SJSA1 (cell line): Measurements from ENCODE around the gene MST1. TPM values are rescaled to one million over a fixed set of nuclear protein-coding genes. Genes with fewer than 3 reads are reported as not detected.

Experiments
- DNase-seq, 2 experiments: peaks; one replicate each; pipeline ENCODE4 v3.0.0-alpha.2; 2015 to 2020; ENCODE audit warnings: low spot score in 2 of 2, low read depth in 1 of 2
- H3K27ac ChIP-seq: fragments of 250-450 bp; sonication (Bioruptor Pico); 2 replicates; pipeline ENCODE4 v1.5.1; 2020; ENCODE audit warnings: mild to moderate bottlenecking, moderate library complexity
- H3K27me3 ChIP-seq: fragments of 250-450 bp; sonication (Bioruptor Pico); replicated peaks from 2 replicates; pipeline ENCODE4 v1.5.1; 2020; ENCODE audit warnings: mild to moderate bottlenecking, moderate library complexity
- H3K36me3 ChIP-seq: fragments of 250-450 bp; sonication (Bioruptor Pico); 2 replicates; pipeline ENCODE4 v1.5.1; 2020; ENCODE audit warnings: mild to moderate bottlenecking
- H3K4me1 ChIP-seq: fragments of 250-450 bp; sonication (Bioruptor Pico); replicated peaks from 2 replicates; pipeline ENCODE4 v1.6.1; 2021; ENCODE audit warnings: mild to moderate bottlenecking
- H3K4me3 ChIP-seq: fragments of 250-450 bp; sonication (Bioruptor Pico); 2 replicates; pipeline ENCODE4 v1.5.1; 2020; ENCODE audit warnings: mild to moderate bottlenecking
- H3K9me3 ChIP-seq: fragments of 250-450 bp; sonication (Bioruptor Pico); replicated peaks from 2 replicates; pipeline ENCODE4 v1.5.1; 2020; ENCODE audit warnings: mild to moderate bottlenecking
- total RNA-seq: library from RNA; depleted of rRNA; stranded (reverse); fragments of >200 nt; shearing (Covaris generic); gene quantifications from 2 replicates; pipeline ENCODE4 v1.2.3, GENCODE V29; 2014

The MST1 gene
- total RNA-seq, 1 experiment from 2014 or later = 0.50 TPM

DNA sequence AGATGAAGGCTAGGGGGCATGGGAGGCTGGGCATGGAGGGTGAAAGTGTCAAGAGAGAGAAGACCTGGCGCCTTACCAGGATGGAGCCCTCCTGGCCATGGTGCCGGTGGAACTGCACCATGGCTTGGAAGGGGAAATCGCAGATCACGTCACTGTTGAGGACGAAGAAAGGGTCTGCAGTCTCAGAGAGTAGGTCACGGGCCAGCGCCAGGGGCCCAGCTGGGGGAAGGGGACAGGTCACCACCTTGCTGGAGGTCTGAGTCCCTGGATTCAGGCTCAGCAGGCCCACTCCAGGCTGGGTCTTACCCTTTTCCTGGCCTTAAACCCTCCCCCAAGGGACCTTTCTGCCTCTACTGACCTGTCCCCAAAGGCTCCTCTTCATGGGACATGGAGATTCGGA lies 33.6 kb upstream of the MST1 start:
- Histone ChIP-seq H3K4me1 (peaks cover 31% of the 10 kb centered on the region), H3K27me3 (no peaks in the 10 kb centered on the region), H3K27ac (peak overlapping the region; percentile 84), H3K9me3 (no peaks in the 10 kb centered on the region; the same call in 1 of the 2 replicates), H3K4me3 (peak overlapping the region; percentile 93), H3K36me3 (peaks cover 69% of the 10 kb centered on the region)
- DNase-seq = no peak

DNA sequence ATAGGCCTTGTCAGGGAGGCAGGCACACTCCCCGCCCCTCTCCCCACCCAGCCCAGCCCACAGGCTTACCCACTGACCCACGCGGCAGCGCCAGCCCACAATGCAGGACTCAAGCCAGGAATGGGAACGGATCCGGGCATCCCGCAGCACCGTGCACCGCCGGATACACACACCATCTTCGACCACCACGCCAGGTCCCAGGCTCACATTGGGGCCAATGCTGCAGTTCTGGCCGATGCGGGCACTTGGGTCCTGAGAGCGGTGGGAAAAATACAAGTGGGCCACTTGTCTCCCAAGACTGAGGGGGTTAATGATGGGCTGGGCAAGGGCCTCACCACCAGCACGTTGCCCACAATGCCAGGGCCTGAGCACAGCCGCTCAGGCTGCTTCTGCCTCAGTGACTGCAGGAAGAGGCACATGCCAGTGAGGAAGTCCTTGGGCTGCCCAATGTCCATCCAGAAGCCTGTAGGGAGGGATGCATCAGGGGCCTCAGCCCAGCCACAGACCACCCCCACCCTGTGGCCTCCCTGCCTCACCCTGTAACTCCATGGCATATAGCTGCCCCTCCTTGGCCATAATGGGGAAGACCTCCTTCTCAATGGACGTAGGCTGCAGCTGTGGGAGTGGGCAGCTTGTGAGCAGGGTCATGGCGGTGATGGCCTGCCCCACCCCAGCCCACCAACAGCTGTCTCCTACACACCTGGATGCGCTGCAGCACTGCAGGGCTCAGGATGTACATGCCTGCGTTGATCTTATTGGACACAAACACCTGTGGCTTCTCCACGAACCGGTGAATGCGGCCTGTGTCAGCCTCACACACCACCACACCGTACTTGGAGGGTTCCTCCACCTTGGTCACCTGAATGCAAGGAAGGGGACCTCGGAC lies 32.9 kb upstream of the MST1 start:
- Histone ChIP-seq H3K9me3 (no peaks in the 10 kb centered on the region; the same call in 1 of the 2 replicates), H3K4me1 (peaks cover 31% of the 10 kb centered on the region), H3K27me3 (no peaks in the 10 kb centered on the region), H3K4me3 (peak overlapping the region; percentile 93; the same call in 1 of the 2 replicates), H3K27ac (no peak overlapping the region), H3K36me3 (peaks cover 62% of the 10 kb centered on the region)
- no peak for DNase-seq

- Histone ChIP-seq H3K4me3 (no peak overlapping the region), H3K27me3 (no peaks in the 10 kb centered on the region), H3K9me3 (no peaks in the 10 kb centered on the region; the same call in 1 of the 2 replicates), H3K27ac (no peak overlapping the region), H3K36me3 (peaks cover 62% of the 10 kb centered on the region), H3K4me1 (peaks cover 31% of the 10 kb centered on the region)
- DNase-seq = no peak
Measured at GRCh38 chr3:49721596-49721895, 32.3 kb upstream of the MST1 start.

GRCh38 chr3:49720855-49721595 lies 31.8 kb upstream of the MST1 start:
- peaks cover 31% of the 10 kb centered on the region for H3K4me1 ChIP-seq
- H3K9me3 ChIP-seq = no peaks in the 10 kb centered on the region; the same call in 1 of the 2 replicates
- H3K27ac ChIP-seq = no peak overlapping the region
- H3K36me3 ChIP-seq = peaks cover 60% of the 10 kb centered on the region
- no peaks in the 10 kb centered on the region for H3K27me3 ChIP-seq
- no peak for DNase-seq
- H3K4me3 ChIP-seq = no peak overlapping the region

DNA sequence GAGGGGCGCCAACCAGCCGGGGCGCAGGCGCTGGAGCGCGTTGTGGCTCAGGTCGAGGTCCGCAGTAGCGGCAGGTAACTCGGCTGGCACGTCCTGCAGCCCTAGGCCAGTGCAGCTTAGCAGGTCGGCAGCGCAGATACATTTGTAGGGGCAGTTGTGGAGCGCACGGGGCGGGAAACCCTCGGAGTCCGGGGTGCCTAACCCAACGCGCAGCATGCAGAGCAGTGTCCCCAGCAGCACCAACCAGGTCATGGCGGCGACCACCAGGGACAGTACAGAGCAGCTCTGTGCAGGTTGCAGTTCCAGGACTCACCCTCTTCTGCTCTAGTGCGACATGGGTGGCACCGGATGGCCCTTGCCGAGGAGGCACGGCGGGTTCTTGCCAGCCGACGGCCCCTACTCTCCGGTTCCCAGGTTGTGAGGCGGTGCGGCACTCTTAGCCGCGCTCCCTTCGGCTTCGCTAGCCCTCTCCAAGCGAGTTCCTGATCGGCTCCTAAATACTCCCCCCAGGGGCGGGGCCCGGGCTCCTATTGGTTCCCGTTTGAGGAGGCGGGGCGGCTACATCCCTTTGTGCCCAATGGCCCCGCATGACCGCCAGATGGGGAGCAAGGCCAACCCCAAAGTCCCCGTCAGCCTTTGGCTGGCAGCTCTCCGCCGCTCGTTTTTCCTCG lies 30.1 kb upstream of the MST1 start, which contains the start of gene AMIGO3:
TSS of gene AMIGO3 (minus strand) at position 471 of the 671 bp plus-strand sequence. CDS start at position 252, 219 bp downstream.
- DNase-seq = peak; percentile 88 to 91
- no peaks in the 10 kb centered on the region; the same call in 1 of the 2 replicates for H3K9me3 ChIP-seq
- no peaks in the 10 kb centered on the region for H3K27me3 ChIP-seq
- peaks cover 26% of the 10 kb centered on the region for H3K4me1 ChIP-seq
- H3K4me3 ChIP-seq = peak within 1 kb of the TSS; percentile 39
- no peak within 1 kb of the TSS for H3K27ac ChIP-seq
- H3K36me3 ChIP-seq = peaks cover 60% of the 10 kb centered on the region

- Histone ChIP-seq H3K36me3 (peaks cover 60% of the 10 kb centered on the region), H3K4me3 (peak overlapping the region; percentile 39), H3K9me3 (no peaks in the 10 kb centered on the region; the same call in 1 of the 2 replicates), H3K4me1 (peaks cover 24% of the 10 kb centered on the region), H3K27me3 (no peaks in the 10 kb centered on the region), H3K27ac (no peak overlapping the region)
- DNase-seq = no peak
Measured at GRCh38 chr3:49718858-49719213, 29.6 kb upstream of the MST1 start.

GRCh38 chr3:49717959-49718857 lies 28.9 kb upstream of the MST1 start:
- peaks cover 24% of the 10 kb centered on the region for H3K4me1 ChIP-seq

DNA sequence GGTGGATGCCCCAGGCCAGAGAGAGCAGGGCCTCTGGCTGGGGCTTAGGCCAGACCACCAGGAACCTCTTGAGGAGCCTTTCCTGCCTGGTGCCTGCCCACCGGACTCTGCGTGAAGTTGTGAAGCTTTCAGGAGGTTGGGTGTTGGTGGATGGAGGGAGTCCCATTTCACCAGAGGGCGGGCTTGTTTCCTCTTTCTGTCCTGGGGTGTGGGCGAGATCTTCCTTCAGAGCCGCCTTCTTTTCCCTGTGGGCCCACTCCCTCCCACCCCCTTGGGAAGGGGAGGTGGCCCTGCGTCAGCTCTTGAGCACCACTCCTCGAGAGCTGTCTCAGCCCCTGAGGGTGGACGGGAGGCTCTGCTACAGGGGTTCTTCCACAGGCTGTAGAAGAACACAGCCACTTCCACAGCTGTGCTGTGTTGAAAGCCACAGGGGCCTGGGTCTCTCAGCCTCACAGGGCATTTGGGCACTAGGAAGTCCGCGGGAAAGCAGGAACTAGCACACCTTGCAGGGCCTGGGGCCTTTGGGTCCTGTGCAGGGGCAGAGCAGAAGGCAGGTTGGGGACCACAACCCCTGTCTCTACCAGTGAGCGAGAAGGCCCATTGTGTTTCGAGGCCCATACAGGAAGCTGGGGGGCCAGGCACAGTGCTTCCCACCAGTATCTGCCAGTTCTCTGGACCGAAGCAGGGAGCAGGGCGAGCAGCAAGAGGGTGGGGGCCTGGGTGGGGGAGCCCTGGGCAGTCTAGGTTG lies 28.1 kb upstream of the MST1 start:
- no peak overlapping the region for H3K4me3 ChIP-seq
- DNase-seq = no peak
- H3K27ac ChIP-seq = no peak overlapping the region
- no peaks in the 10 kb centered on the region; the same call in 1 of the 2 replicates for H3K9me3 ChIP-seq
- H3K4me1 ChIP-seq = peaks cover 15% of the 10 kb centered on the region
- H3K36me3 ChIP-seq = peaks cover 46% of the 10 kb centered on the region
- H3K27me3 ChIP-seq = no peaks in the 10 kb centered on the region

More at GRCh38 chr3:49717959-49718857, 28.9 kb upstream of the MST1 start:
- Histone ChIP-seq H3K27ac (no peak overlapping the region), H3K27me3 (no peaks in the 10 kb centered on the region), H3K9me3 (no peaks in the 10 kb centered on the region; the same call in 1 of the 2 replicates), H3K4me3 (no peak overlapping the region), H3K36me3 (peaks cover 54% of the 10 kb centered on the region)
- no peak for DNase-seq

GRCh38 chr3:49716691-49717210 lies 27.5 kb upstream of the MST1 start:
- Histone ChIP-seq H3K27me3 (no peaks in the 10 kb centered on the region), H3K36me3 (peaks cover 41% of the 10 kb centered on the region), H3K27ac (no peak overlapping the region), H3K4me3 (no peak overlapping the region), H3K4me1 (peaks cover 14% of the 10 kb centered on the region), H3K9me3 (no peaks in the 10 kb centered on the region; the same call in 1 of the 2 replicates)
- no peak for DNase-seq

- H3K9me3 ChIP-seq = no peaks in the 10 kb centered on the region; the same call in 1 of the 2 replicates
- no peaks in the 10 kb centered on the region for H3K27me3 ChIP-seq
- H3K4me3 ChIP-seq = no peak overlapping the region
- H3K4me1 ChIP-seq = peaks cover 14% of the 10 kb centered on the region
- DNase-seq = no peak
- H3K36me3 ChIP-seq = peaks cover 35% of the 10 kb centered on the region
- H3K27ac ChIP-seq = no peak overlapping the region
Measured at GRCh38 chr3:49716169-49716568, 26.9 kb upstream of the MST1 start.

DNA sequence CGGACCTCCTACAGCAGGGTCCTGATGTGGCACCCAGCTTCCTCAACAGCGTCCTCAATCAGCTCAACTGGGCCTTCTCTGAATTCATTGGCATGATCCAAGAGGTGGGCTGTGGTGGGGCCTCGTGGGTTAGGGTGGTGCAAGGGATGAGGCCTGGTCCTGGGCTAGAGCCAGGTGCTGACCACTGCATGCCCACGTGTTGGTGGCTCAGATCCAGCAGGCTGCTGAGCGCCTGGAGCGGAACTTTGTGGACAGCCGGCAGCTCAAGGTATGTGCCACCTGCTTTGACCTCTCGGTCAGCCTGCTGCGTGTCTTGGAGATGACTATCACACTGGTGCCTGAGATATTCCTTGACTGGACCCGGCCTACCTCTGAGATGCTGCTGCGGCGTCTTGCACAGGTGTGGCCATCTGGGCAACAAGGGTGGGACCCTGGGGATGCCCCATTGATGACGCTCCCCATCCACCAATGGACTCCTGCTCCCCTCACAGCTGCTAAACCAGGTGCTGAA lies 26.4 kb upstream of the MST1 start:
- Histone ChIP-seq H3K4me3 (no peak overlapping the region), H3K9me3 (no peaks in the 10 kb centered on the region; the same call in 1 of the 2 replicates), H3K36me3 (peaks cover 30% of the 10 kb centered on the region), H3K27me3 (no peaks in the 10 kb centered on the region), H3K4me1 (peaks cover 14% of the 10 kb centered on the region), H3K27ac (no peak overlapping the region)
- DNase-seq = no peak
